Prostate gland (tissue), 2 donors: ENCODE data around the gene TMEM35B. TPM values are rescaled to one million over a fixed set of nuclear protein-coding genes. Genes with fewer than 3 reads are reported as not detected.
"Not testable (repeated sequence)": the region's sequence is repeated elsewhere in the genome, so short reads cannot be mapped to it uniquely, and the experiment has no call there.

Experiments
- DNase-seq: peaks from one replicate; pipeline ENCODE4 v3.0.0-alpha.2; 2019; ENCODE audit warnings: low spot score
- H3K27ac ChIP-seq, 2 donors: fragments of 200-600 bp; sonication (generic); 2 replicates each; pipeline ENCODE4 v1.5.1; 2017 to 2019
- H3K27me3 ChIP-seq: fragments of 200-600 bp; sonication (generic); replicated peaks from 2 replicates; pipeline ENCODE4 v1.5.1; 2019; ENCODE audit not compliant: insufficient read depth
- H3K36me3 ChIP-seq, 2 donors: fragments of 200-600 bp; sonication (generic); 1 replicate in 1 of 2; 2 replicates in 1 of 2; pipeline versions ENCODE4 v1.5.1 to v1.8.1; 2017 to 2019
- H3K4me1 ChIP-seq: fragments of 200-600 bp; sonication (generic); replicated peaks from 2 replicates; pipeline ENCODE4 v1.5.1; 2019
- H3K4me3 ChIP-seq, 2 donors: fragments of 200-600 bp; sonication (generic); 2 replicates each; pipeline ENCODE4 v1.5.1; 2017 to 2019
- H3K9me3 ChIP-seq: fragments of 200-600 bp; sonication (generic); 2 replicates; pipeline ENCODE4 v1.5.1; 2017
- CTCF ChIP-seq, 4 experiments: fragments of 200-600 bp in 2 of 4; fragments of 450-650 bp in 2 of 4; sonication (generic) in 2 of 4; IDR thresholded peaks; 1 replicate in 3 of 4; 2 replicates in 1 of 4; pipeline ENCODE4 v1.5.1; 2016 to 2019; ENCODE audit warnings: antibody characterized with exemption in 4 of 4, mild to moderate bottlenecking in 2 of 4, moderate library complexity in 2 of 4
- POLR2A ChIP-seq: fragments of 450-650 bp; IDR thresholded peaks from one replicate; pipeline ENCODE4 v1.6.1; 2016; ENCODE audit warnings: antibody characterized with exemption, mild to moderate bottlenecking
- POLR2AphosphoS5 ChIP-seq: sonication (generic); formaldehyde crosslinking; IDR thresholded peaks from one replicate; pipeline ENCODE4 v1.6.1; 2017; ENCODE audit warnings: antibody characterized with exemption
- WGBS: methylation state at CpG from one replicate; pipeline ENCODE4 v1.1.5; 2018; 5-methylcytosine and 5-hydroxymethylcytosine counted together
- intact Hi-C: fragments of 100-400 bp; cut with DNase I; formaldehyde crosslinking; loops from one replicate; pipeline ENCODE4 v1.14.2; 2022
- total RNA-seq, 2 donors: library from RNA; depleted of rRNA; stranded (reverse); fragments of >200 nt; gene quantifications; one replicate each; pipeline ENCODE4 v1.1.0, GENCODE V29; 2016

The TMEM35B gene
- total RNA-seq, 2 donors from 2014 or later, result 60.8 to 64.4 TPM

DNA sequence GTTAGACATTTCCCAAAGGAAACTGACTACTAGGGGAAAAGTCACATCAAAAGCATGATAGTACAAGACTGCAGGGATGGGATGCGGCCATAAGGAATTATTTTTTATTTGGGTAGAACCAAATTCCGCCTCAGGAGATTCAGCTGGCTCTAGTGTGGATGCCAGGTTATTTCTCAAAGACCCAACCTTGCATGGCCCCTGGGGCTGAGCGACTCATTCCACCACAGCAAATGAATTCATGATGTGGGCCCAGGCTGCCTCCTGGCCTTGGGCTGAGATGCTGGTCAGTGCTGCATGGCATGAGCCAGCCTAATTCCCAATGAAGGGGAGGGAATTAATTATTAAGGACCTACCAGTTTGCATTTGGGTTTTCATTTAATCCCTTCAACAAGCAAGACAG is 11.8 kb downstream of the TMEM35B start:
- H3K27ac ChIP-seq, result no peak overlapping the region
- no peak overlapping the region for H3K4me3 ChIP-seq
- no peak for TF ChIP-seq CTCF (IDR thresholded peaks at IDR 0.05)
- TF ChIP-seq POLR2A, result no peak
- TF ChIP-seq POLR2AphosphoS5, result no peak
- WGBS, result 90% methylated on average over 3 of the region's 3 CpGs
- H3K27me3 ChIP-seq, result no peaks in the 10 kb centered on the region
- DNase-seq, result no peak
- H3K36me3 ChIP-seq, result no peaks in the 10 kb centered on the region
- intact Hi-C loops, result no loop called here
- no peaks in the 10 kb centered on the region for H3K4me1 ChIP-seq
- H3K9me3 ChIP-seq, result no peaks in the 10 kb centered on the region

- Histone ChIP-seq H3K9me3 (no peaks in the 10 kb centered on the region), H3K36me3 (no peaks in the 10 kb centered on the region), H3K27ac (no peak overlapping the region), H3K27me3 (no peaks in the 10 kb centered on the region), H3K4me3 (no peak overlapping the region), H3K4me1 (no peaks in the 10 kb centered on the region)
- 23% methylated on average over 5 of the region's 5 CpGs for WGBS
- intact Hi-C loops, result no loop called here
- TF ChIP-seq POLR2A, result no peak
- TF ChIP-seq POLR2AphosphoS5, result no peak
- no peak for TF ChIP-seq CTCF (IDR thresholded peaks at IDR 0.05)
- no peak for DNase-seq
Observed at GRCh38 chr1:34970829-34971228, 14.3 kb downstream of the TMEM35B start.

- TF ChIP-seq POLR2AphosphoS5 (no peak), POLR2A (no peak), CTCF (IDR thresholded peaks at IDR 0.05) (no peak)
- Histone ChIP-seq H3K9me3 (no peaks in the 10 kb centered on the region), H3K4me1 (no peaks in the 10 kb centered on the region), H3K36me3 (no peaks in the 10 kb centered on the region), H3K27ac (no peak overlapping the region), H3K27me3 (no peaks in the 10 kb centered on the region), H3K4me3 (no peak overlapping the region)
- intact Hi-C loops, result no loop called here
- no peak for DNase-seq
- 83% methylated on average over 5 of the region's 5 CpGs for WGBS
Observed at GRCh38 chr1:34970220-34970735, 14.9 kb downstream of the TMEM35B start.

- H3K36me3 ChIP-seq, intact Hi-C loops, H3K4me3 ChIP-seq, H3K9me3 ChIP-seq, H3K4me1 ChIP-seq, DNase-seq, H3K27ac ChIP-seq, H3K27me3 ChIP-seq: not testable (repeated sequence)
- 94% methylated on average over 3 of the region's 3 CpGs for WGBS
Observed at GRCh38 chr1:34968297-34968696, 16.9 kb downstream of the TMEM35B start.

GRCh38 chr1:34967672-34968071 is 17.5 kb downstream of the TMEM35B start:
- H3K36me3 ChIP-seq, intact Hi-C loops, H3K9me3 ChIP-seq, DNase-seq, H3K27ac ChIP-seq, H3K4me3 ChIP-seq, H3K27me3 ChIP-seq, H3K4me1 ChIP-seq: not testable (repeated sequence)
- 100% methylated on average over 2 of the region's 36 CpGs for WGBS

DNA sequence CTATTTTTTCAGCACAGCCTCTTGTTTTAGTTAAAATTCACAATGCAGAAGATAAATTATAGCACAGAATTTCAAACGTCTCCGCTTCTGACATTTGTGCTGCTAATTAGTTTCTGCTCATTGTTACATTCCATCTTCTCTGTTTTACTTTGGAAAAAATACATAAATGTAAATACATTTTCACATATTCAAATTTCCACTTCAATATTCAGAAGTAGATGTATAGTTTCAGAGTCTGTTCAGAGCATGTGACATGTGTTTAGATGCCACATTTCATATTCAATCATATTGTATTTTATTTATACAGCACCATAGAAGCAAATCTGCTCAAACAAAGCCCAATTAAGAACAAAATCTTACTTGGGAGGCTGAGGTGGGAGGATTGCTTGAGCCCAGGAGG is 19.6 kb downstream of the TMEM35B start:
- Histone ChIP-seq H3K36me3 (no peaks in the 10 kb centered on the region), H3K4me3 (no peak overlapping the region), H3K27ac (no peak overlapping the region), H3K9me3 (no peaks in the 10 kb centered on the region), H3K27me3 (no peaks in the 10 kb centered on the region), H3K4me1 (no peaks in the 10 kb centered on the region)
- no peak for DNase-seq
- no peak for TF ChIP-seq POLR2AphosphoS5
- TF ChIP-seq POLR2A, result no peak
- TF ChIP-seq CTCF (IDR thresholded peaks at IDR 0.05), result no peak
- intact Hi-C loops, result no loop called here
- WGBS, result 82% methylated on average over 2 of the region's 2 CpGs
